B cell (primary cell): Measurements from ENCODE around the gene MAP1S. TPM values are rescaled to one million over a fixed set of nuclear protein-coding genes. Genes with fewer than 3 reads are reported as not detected.

Source experiments
- ATAC-seq: fragments of 200-7000 bp; cut with Tn5 transposase; one replicate; pipeline ENCODE4 v1.10.0; 2021; ENCODE audit warnings: low read depth, mild to moderate bottlenecking, moderate number of reproducible peaks, moderate library complexity
- CTCF ChIA-PET: fragments of 350-600 bp; sonication (Branson Sonifier 250); formaldehyde crosslinking; loops from one replicate; lab custom pipeline; 2021; ENCODE audit warnings: antibody characterized with exemption, inconsistent platforms; lab: Charles Lee
- POLR2A ChIA-PET: fragments of 350-600 bp; sonication (Branson Sonifier 250); formaldehyde crosslinking; loops from one replicate; lab custom pipeline; 2021; ENCODE audit warnings: antibody characterized with exemption; lab: Charles Lee
- DNase-seq: peaks from one replicate; pipeline ENCODE4 v3.0.0; 2013
- H2AFZ ChIP-seq: 2 replicates; pipeline ENCODE4 v1.6.1; 2012; ENCODE audit warnings: mild to moderate bottlenecking, low read depth, low read length; ENCODE audit not compliant: insufficient read depth, poor library complexity, severe bottlenecking
- H3K27ac ChIP-seq, 2 donors: 1 replicate in 1 of 2; 2 replicates in 1 of 2; pipeline ENCODE4 v1.5.1; 2012 to 2013; ENCODE audit warnings: low read length in 2 of 2, mild to moderate bottlenecking in 2 of 2, moderate library complexity in 1 of 2
- H3K27me3 ChIP-seq, 4 experiments: fragments of 200-600 bp in 1 of 4; sonication (generic) in 1 of 4; replicated peaks in 1 of 4; 1 replicate in 2 of 4; 2 replicates in 2 of 4; pipeline versions ENCODE4 v1.6.1 to v1.7.0; 2013 to 2016; ENCODE audit warnings: low read length in 3 of 4, mild to moderate bottlenecking in 2 of 4, mixed read lengths in 1 of 4, moderate library complexity in 1 of 4; ENCODE audit not compliant: insufficient read depth in 4 of 4, control insufficient read depth in 3 of 4; ENCODE audit errors: control extremely low read depth in 1 of 4
- H3K36me3 ChIP-seq, 2 experiments: replicated peaks in 1 of 2; 1 replicate in 1 of 2; 2 replicates in 1 of 2; pipeline versions ENCODE4 v1.6.1 to v1.7.1; 2013; ENCODE audit warnings: low read length in 1 of 2; ENCODE audit not compliant: insufficient read depth in 2 of 2, control insufficient read depth in 1 of 2; ENCODE audit errors: control extremely low read depth in 1 of 2, extremely low read depth in 1 of 2
- H3K4me1 ChIP-seq, 2 donors: fragments of 200-600 bp in 1 of 2; sonication (generic) in 1 of 2; 1 replicate in 1 of 2; 2 replicates in 1 of 2; pipeline versions ENCODE4 v1.5.1 to v1.6.1; 2013 to 2017; ENCODE audit warnings: low read length in 2 of 2; ENCODE audit not compliant: control insufficient read depth in 2 of 2, insufficient read depth in 2 of 2
- H3K4me2 ChIP-seq: replicated peaks from 2 replicates; pipeline ENCODE3; 2012; ENCODE audit warnings: mild to moderate bottlenecking, low read depth, low read length; ENCODE audit not compliant: poor library complexity, severe bottlenecking
- H3K4me3 ChIP-seq, 5 experiments: fragments of 200-600 bp in 1 of 5; sonication (generic) in 1 of 5; 1 replicate in 3 of 5; 2 replicates in 2 of 5; pipeline versions ENCODE4 v1.5.1 to v1.7.0; 2011 to 2016; ENCODE audit warnings: low read length in 4 of 5, mild to moderate bottlenecking in 4 of 5, low read depth in 2 of 5, control low read depth in 1 of 5, moderate library complexity in 1 of 5; ENCODE audit not compliant: insufficient read depth in 1 of 5; ENCODE audit errors: control extremely low read depth in 1 of 5, extremely low read depth in 1 of 5
- H3K79me2 ChIP-seq: fragments of 200-600 bp; sonication (generic); one replicate; pipeline ENCODE4 v1.6.0; 2016; ENCODE audit warnings: low read length; ENCODE audit not compliant: control insufficient read depth, insufficient read depth
- H3K9ac ChIP-seq: fragments of 200-600 bp; sonication (generic); 2 replicates; pipeline ENCODE4 v1.6.1; 2017; ENCODE audit warnings: mild to moderate bottlenecking, low read length, moderate library complexity
- H3K9me3 ChIP-seq, 3 donors: one replicate each; pipeline versions ENCODE4 v1.6.1 to v1.7.1; 2013; ENCODE audit warnings: low read length in 2 of 3; ENCODE audit not compliant: control insufficient read depth in 2 of 3, insufficient read depth in 1 of 3; ENCODE audit errors: control extremely low read depth in 1 of 3
- H4K20me1 ChIP-seq: 2 replicates; pipeline ENCODE4 v1.6.0; 2012; ENCODE audit warnings: mild to moderate bottlenecking, low read length; ENCODE audit not compliant: insufficient read depth, control insufficient read depth, poor library complexity, severe bottlenecking
- H3K27ac Mint-ChIP-seq: one replicate; pipeline ENCODE4 v1.8.0; 2021; ENCODE audit warnings: mixed read lengths
- H3K27me3 Mint-ChIP-seq: one replicate; pipeline ENCODE4 v1.8.0; 2021; ENCODE audit warnings: mixed read lengths
- H3K4me1 Mint-ChIP-seq: one replicate; pipeline ENCODE4 v1.8.0; 2021; ENCODE audit warnings: mixed read lengths
- H3K4me3 Mint-ChIP-seq: one replicate; pipeline ENCODE4 v1.8.0; 2021; ENCODE audit warnings: mixed read lengths
- H3K9me3 Mint-ChIP-seq: one replicate; pipeline ENCODE4 v1.8.0; 2022; ENCODE audit warnings: mixed read lengths; ENCODE audit not compliant: insufficient read depth
- EZH2 ChIP-seq: IDR thresholded peaks from 2 replicates; pipeline ENCODE4 v1.6.1; 2012; ENCODE audit warnings: borderline replicate concordance, low read depth, mild to moderate bottlenecking, moderate library complexity, low read length; ENCODE audit not compliant: insufficient read depth, poor library complexity, severe bottlenecking
- WGBS: methylation state at CpG from one replicate; pipeline ENCODE4 v1.1.5; 2013; ENCODE audit warnings: missing lambda C conversion rate; ENCODE audit not compliant: insufficient coverage; 5-methylcytosine and 5-hydroxymethylcytosine counted together
- intact Hi-C: fragments of 100-400 bp; cut with micrococcal nuclease; formaldehyde crosslinking; loops from one replicate; pipeline ENCODE4 v1.10.0; 2022
- polyA plus RNA-seq: library from polyadenylated mRNA; depleted of rRNA; stranded (reverse); fragments of >200 nt; gene quantifications from 2 replicates; pipeline ENCODE4 v1.2.3, GENCODE V29; 2012
- total RNA-seq, 2 donors: library from RNA; stranded (reverse); fragments of 120-200 nt in 1 of 2; gene quantifications; 1 replicate in 1 of 2; 2 replicates in 1 of 2; pipeline versions ENCODE4 v1.2.3 to v1.2.4, GENCODE V29; 2013 to 2022
- TF ChIP-seq, protein P1 (sequence below): fragments of 200-600 bp; IDR thresholded peaks from one replicate; pipeline ENCODE4 v1.8.0; 2022; ENCODE audit warnings: antibody characterized with exemption, mild to moderate bottlenecking

MAP1S gene
- total and polyA plus RNA-seq, 2 donors (not counting 1 experiment from before 2014, with no cell fraction given) = 38.2 to 83.0 TPM

DNA sequence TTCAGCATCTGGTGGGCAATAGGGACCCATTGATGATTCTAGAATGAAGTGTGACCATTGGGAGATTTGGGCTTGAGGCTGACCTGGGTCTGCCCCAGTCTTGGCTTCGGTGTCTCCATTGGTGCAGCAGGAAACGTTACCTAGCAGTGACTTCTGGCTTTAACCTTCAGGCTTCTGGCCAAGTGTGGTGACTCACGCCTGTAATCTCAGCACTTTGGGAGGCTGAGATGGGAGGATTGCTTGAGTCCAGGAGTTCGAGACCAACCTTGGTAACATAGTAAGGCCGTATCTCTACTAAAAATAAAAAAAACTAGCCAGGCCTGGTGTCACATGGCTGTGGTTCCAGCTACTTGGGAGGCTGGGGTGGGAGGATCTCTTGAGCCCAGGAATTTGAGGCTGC lies 39.2 kb downstream of the MAP1S start:
- H3K4me3 Mint-ChIP-seq = no peak overlapping the region
- H3K4me1 Mint-ChIP-seq = peaks cover 68% of the 10 kb centered on the region
- peaks cover 24% of the 10 kb centered on the region for H4K20me1 ChIP-seq
- H2AFZ ChIP-seq = no peak overlapping the region
- H3K4me2 ChIP-seq = no peak overlapping the region
- no peak overlapping the region for H3K27ac ChIP-seq
- no peaks in the 10 kb centered on the region for H3K27me3 ChIP-seq
- ChIA-PET POLR2A (interaction anchor here (0.9 kb wide), 1 partner anchor 92 kb away, joined by 5 read pairs; no protein-coding TSS in a partner anchor), CTCF (interaction anchor here (1.1 to 11.3 kb wide), 4 partner anchors 7 to 33 kb away, joined by 3 to 122 read pairs (median 6); no protein-coding TSS in a partner anchor)
- peak overlapping the region; percentile 58 for H3K27ac Mint-ChIP-seq
- peaks cover 41 to 42% of the 10 kb centered on the region in 2 donors for H3K4me1 ChIP-seq
- H3K9me3 ChIP-seq = no peaks in the 10 kb centered on the region
- no peaks in the 10 kb centered on the region for H3K9me3 Mint-ChIP-seq
- intact Hi-C loops = loop anchor here (10.0 kb wide), 2 partner anchors 154 to 436 kb away; partner anchors contain the start of gene MPV17L2
- no peak overlapping the region for H3K9ac ChIP-seq
- no peak for TF ChIP-seq EZH2
- TF ChIP-seq, protein P1, sequence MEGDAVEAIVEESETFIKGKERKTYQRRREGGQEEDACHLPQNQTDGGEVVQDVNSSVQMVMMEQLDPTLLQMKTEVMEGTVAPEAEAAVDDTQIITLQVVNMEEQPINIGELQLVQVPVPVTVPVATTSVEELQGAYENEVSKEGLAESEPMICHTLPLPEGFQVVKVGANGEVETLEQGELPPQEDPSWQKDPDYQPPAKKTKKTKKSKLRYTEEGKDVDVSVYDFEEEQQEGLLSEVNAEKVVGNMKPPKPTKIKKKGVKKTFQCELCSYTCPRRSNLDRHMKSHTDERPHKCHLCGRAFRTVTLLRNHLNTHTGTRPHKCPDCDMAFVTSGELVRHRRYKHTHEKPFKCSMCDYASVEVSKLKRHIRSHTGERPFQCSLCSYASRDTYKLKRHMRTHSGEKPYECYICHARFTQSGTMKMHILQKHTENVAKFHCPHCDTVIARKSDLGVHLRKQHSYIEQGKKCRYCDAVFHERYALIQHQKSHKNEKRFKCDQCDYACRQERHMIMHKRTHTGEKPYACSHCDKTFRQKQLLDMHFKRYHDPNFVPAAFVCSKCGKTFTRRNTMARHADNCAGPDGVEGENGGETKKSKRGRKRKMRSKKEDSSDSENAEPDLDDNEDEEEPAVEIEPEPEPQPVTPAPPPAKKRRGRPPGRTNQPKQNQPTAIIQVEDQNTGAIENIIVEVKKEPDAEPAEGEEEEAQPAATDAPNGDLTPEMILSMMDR = no peak
- H3K27me3 Mint-ChIP-seq = no peaks in the 10 kb centered on the region
- ATAC-seq (no peak), DNase-seq (no peak)
- peaks cover 10 to 56% of the 10 kb centered on the region in 2 experiments for H3K36me3 ChIP-seq
- H3K4me3 ChIP-seq = no peak overlapping the region
- WGBS = 87% methylated on average over 2 of the region's 5 CpGs
- peaks cover 72% of the 10 kb centered on the region for H3K79me2 ChIP-seq

DNA sequence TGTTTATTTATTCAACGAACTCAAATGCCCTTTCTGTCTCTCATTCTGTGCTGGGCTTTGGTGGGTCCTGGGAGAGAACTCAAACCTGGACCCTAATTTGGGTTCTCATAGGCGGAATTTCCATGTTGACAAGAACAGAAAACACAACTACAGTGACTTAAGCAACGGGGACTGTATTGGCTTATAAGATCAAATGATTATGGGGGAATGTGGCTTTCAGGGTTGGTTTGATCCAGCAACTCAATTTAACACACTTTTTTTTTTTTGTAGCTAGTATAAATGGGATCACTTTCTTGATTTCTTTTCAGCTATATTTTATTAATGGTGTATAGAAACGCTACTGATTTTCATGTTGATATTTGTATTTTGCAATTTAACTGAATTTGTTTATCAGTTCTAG lies 41.9 kb downstream of the MAP1S start:
- ATAC-seq (no peak), DNase-seq (no peak)
- Mint-ChIP-seq H3K9me3 (no peaks in the 10 kb centered on the region), H3K27me3 (no peaks in the 10 kb centered on the region), H3K27ac (peak overlapping the region; percentile 28), H3K4me1 (peaks cover 55% of the 10 kb centered on the region), H3K4me3 (no peak overlapping the region)
- Histone ChIP-seq H3K36me3 (peaks cover 9 to 59% of the 10 kb centered on the region in 2 experiments), H2AFZ (no peak overlapping the region), H3K27me3 (no peaks in the 10 kb centered on the region), H3K9me3 (no peaks in the 10 kb centered on the region), H3K4me3 (no peak overlapping the region), H3K9ac (no peak overlapping the region), H4K20me1 (peaks cover 27% of the 10 kb centered on the region), H3K4me1 (peaks cover 22 to 28% of the 10 kb centered on the region in 2 donors), H3K27ac (no peak overlapping the region), H3K79me2 (peaks cover 64% of the 10 kb centered on the region), H3K4me2 (no peak overlapping the region)
- intact Hi-C loops = no loop called here
- POLR2A ChIA-PET = interaction anchor here (0.6 kb wide), 1 partner anchor 63 kb away, joined by 10 read pairs; no protein-coding TSS in a partner anchor
- no CpG with 5 or more reads among the region's 4 CpGs for WGBS
- CTCF ChIA-PET = interaction anchor here (0.6 to 1.3 kb wide), 3 partner anchors 12 to 784 kb away, joined by 3 read pairs; no protein-coding TSS in a partner anchor
- TF ChIP-seq EZH2 = no peak
- TF ChIP-seq, protein P1 = no peak
